ENCODE measurements around the gene ISM1.

Gene ISM1

DNA sequence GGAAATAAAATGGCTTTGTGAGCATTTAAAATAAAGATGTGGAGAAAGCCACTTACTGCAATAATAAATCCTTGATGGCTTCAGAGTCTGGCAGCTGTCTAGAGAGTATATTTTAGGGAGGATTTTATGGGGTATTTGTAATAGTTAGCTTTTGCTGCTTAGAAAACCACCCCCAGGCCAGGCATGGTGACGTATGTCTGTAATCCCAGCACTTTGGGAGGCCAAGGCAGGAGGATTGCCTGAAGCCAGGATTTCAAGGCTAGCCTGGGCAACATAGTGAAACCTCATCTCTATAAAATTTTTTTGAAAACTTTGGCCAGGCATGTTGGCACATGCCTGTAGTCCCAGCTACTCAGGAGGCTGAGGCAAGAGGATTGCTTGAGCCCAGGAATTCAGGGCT is 63.8 kb downstream of the ISM1 start:
- no peak for DNase-seq

DNA sequence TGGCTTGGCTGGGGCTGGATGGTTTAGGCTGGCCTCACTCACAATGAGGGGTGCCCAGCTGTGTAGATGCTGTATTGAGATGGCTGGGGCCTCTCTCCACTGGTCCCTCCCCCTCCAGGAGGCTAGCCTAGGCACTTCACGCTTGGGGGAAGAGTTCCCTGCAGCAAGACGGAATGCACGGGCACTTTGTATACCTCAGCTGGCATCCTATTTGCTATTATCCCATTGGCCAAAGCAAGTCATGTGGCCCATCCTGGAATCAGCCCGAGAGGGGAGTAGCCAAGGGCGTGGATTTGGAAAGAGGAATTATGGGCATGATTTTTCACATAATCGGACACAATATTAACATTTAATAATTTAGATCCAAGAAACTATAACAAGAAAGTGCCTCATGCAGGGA is 64.3 kb downstream of the ISM1 start:
- no peak for DNase-seq

DNA sequence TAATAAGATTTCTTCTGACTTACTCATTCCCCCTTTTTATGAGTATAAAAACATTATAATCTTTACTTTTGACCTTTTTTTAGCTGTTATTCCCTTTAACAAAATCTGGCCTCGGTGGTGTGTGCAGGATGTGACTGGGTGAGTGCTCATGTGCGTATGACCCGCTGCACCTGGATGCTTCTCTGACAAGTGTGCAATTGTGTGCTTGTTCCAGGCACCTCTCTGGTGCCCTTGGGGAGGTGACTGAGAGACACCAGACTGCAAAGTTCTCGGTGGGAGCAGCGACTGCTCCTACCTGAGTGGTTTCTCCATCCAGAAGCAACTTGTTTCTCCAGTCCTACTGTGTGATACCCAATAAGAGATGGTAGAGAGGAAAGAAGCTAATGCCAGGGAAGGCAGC is 65.0 kb downstream of the ISM1 start:
- no peak for DNase-seq

DNA sequence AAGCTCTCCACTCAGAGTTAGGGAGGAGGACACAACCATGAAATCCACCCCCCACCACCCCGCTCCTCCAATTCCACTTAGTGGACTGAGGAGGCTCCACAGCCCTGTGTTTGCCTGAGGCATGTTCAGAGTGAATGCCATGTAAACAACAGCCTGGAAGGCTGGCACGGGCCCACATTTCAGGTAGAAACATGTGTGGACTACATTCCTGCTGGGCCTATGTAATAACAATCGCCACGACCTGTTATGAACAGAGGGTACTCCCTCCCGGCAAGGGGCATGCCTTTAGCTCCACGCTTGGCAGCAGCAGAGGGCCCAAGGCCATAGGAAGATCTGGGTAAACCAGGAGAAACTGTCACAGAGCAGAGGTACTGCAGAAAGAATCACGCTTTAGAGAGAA is 65.5 kb downstream of the ISM1 start:
- no peak for DNase-seq

DNA sequence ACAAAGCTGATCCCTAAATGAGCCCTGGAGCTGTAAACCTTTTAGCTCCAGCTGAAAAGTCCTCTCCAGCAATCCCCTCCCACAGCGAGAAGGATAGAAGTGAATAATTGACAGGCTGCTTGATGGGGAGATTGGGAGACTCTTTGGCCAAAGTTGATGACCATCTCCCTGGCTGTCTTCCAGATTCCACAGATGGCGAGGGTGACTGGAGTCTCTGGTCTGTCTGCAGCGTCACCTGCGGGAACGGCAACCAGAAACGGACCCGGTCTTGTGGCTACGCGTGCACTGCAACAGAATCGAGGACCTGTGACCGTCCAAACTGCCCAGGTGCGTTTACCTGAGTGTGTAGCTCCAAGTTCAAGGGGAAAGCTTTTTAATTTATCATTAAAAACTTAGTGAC is 67.3 kb downstream of the ISM1 start:
- DNase-seq: no peak

DNA sequence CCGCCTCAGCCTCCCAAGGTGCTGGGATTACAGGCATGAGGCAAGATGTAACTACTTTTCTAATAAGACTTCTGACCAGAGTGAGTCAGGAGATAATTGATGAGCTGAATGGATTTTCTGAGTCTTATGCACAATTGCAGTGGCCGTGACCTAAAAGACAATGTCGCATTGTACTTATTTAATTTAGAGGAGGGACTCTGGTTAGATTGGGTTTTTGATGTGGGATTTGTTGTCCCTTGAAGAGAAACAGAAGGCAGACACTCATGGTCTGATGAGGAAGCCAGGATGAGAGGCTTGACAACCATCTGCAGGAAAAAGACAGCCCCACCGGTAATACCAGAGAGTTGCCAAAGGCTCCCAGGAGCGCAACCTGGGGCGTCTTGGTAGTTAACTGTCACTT is 68.0 kb downstream of the ISM1 start:
- no peak for DNase-seq

DNA sequence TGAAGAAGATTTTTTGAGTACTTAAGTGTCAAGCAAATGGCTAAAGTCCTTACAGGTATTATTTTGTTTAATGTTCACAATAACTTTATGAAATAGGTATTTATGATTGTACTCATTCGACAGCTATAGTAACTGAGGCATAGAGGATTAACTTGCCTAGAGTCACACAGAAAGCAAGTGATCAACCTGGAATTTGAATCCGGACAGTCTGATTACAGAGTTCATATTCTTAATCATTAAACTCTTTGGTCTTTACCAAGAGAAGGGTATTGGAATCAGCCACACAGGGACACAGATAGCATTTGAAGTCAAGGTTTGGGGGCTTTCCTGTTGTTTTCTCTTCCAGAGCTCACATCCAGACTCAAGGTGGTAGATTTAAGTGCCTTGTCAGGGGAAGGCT is 69.7 kb downstream of the ISM1 start:
- no peak for DNase-seq

DNA sequence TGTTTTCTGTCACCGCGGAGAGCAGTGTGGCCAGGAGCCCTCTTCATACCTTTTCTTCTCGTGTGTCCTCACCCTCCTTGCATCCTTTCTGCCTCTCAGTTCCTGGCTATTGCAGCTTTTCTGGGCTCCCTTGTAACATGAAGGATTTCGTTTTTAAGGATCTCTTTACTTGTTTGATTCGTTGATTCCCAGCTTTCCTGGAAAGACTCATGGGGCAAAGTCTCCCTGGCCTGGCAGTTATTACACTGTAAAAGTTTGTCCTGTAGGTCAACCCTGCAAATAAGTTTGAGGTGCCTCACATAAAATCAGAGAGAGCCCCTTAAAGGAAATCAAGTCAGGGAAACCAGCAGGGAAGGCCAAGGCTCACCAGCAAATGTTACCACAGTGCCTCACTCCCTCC is 70.1 kb downstream of the ISM1 start:
- DNase-seq: no peak

DNA sequence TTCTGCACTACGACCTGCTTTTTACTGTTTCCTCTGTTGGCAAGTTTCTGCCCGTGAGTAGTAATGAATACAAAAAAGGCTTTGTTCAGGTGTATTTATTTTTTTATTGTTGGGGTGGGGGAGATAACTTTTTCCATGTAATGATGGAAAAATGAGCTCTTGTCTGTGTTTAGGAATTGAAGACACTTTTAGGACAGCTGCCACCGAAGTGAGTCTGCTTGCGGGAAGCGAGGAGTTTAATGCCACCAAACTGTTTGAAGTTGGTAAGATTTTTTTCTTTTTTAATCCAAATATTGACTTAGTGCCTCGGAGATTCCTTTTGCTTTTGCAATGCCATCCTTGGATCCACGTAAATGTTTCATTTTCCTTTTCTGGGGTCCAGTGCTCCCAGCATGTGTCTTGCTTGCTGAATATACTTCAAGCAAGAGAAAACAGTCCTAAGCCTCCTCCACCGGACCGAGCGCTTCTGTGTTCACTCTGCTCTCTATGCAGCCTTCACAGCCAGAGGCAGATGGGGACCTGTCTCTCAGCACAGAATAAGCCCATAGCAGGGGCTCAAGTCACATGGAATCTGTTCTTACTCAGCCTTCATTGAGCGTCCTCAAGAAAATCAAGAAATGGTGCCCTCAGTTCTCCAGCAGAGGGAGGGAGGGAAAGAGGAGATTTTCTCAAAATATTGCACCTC is 71.3 kb downstream of the ISM1 start:
- DNase-seq: no peak

DNA sequence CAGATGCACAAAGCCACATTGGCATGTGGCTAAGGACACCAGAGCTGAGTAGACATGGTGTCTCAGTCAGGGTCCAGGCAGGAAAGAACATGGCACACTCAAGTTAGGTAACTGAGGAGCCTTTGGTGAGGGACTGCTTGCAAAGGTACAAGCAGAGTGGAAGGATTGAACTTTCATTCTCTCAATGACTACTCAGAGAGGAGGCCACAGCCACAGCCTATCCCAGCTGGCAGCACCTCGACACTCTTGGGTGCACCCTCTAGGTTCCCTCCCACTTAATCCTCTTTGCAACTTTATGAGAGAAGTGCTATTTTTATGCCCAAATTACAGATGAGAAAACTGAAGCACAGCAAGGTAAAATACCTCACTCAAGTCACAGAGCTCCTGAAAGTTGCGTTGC is 73.4 kb downstream of the ISM1 start:
- no peak for DNase-seq

DNA sequence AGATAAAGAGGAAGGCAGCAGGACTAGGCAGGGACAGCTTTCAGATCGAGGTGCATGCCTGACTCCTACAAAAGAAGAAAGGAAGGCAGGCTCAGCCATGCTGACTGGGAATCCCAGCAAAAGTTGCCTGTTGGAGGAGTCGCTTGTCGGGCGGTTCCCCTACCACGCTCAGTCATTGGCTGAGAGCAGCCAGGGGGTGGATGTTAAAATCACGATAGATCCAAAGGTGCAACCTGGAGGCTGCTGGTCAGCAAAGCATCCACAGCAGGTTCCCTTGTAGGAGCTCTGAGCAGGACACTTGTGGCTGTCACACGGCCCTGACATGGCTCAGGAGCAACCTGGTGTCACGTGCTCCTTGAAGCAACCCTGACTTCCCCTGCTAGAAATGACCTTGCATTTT is 74.6 kb downstream of the ISM1 start:
- no peak for DNase-seq

DNA sequence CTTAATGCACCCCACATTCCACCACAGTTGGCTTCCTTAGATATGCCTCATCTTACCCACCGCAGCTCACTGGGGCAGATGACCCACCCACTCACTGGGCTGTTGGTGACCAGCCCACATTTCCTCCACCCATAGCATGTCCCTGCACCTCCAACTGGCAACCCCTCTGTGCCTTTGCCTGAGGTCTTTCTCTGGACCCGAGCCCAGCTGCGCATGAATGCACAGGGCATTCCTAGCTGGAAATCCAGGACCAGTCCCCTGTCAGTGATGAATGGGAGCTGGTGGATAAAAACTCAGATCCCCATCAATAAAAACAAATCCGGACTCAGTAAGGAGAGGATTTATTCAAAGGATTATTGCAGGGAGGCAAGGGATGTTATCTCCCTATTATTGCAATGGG is 75.0 kb downstream of the ISM1 start:
- no peak for DNase-seq

DNA sequence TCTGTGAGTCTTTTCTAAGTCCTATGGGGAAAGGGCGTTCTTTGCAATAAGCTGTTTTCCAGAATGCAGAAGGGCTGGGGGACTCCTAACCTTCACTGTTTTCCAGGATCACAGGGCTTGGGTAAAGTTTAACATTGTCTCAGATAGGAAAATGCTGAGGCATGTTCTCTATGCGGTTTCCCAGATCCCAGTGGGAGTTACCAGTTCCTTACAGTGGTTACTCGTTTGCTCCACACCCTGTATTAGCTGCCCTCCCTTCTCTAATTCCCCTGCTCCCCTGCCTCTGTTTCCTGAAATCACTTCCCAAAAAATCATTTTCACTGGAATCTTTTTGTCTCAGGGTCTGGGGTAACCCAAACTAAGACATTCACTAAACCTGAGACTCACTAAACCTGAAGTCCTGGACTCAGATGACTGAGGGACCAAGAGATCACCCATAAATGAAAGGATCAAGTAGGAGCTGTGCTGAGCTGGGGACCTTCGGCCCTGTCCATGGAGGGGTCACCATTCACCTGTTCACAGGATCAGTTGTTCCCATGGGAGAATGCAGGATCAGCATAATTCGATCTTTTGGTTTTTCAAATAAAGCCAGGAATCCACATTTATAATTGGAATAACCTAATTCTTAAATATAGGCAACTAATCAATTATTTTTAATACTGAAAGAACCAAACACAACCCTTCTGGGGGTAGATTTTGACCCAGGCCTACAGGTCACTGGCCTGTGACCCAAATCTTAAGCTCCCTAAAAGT is 76.2 kb downstream of the ISM1 start:
- no peak for DNase-seq

DNA sequence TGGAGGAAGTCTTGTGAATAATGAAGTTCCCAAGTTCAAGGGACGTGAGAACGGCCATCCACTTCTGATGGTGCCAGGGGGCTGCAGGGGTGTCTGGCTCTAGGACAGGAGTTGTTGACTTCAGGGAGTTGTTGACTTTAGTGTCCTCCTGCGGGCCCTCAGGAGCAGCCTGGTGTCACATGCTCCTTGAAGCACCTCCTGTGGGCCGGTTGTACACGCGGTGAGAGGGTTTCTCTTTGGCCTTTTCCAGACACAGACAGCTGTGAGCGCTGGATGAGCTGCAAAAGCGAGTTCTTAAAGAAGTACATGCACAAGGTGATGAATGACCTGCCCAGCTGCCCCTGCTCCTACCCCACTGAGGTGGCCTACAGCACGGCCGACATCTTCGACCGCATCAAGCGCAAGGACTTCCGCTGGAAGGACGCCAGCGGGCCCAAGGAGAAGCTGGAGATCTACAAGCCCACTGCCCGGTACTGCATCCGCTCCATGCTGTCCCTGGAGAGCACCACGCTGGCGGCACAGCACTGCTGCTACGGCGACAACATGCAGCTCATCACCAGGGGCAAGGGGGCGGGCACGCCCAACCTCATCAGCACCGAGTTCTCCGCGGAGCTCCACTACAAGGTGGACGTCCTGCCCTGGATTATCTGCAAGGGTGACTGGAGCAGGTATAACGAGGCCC is 77.8 kb downstream of the ISM1 start:
- no peak for DNase-seq

DNA sequence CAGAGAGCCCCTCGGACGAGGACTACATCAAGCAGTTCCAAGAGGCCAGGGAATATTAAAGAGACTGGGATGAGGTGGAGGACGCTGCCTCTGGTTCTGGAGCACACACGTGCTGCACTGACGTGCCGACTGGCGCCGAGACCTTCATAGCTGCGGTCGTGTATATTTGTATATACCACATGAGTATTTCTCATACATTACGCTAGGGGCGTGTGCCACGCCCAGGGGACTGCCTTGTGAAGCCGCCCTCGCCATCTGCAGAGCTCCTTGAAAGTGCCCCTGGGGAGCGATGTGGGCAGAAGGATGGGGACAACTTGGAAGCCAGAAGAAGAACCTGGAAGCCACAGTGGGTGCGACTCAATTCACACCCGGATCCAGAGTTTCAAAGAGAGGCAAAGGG is 78.3 kb downstream of the ISM1 start:
- no peak for DNase-seq

DNA sequence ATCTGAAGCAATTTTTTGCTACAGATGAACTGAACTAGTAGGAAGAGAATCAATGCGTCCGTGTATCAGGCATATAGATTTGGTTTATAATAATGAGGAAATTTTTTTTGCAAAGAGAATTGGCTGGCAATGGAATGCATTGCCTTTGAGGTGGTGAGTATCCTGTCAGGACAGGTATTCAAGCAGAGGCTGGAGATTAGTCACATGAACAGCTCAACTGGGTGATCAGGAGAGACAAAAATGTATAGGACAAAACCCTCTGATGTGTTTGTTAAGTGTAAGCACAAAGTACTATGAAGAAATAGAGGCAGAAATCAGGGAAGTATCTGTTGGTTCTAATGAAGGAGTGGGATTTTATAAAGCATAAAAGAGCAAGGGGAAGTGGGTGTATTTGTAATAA is 80.5 kb downstream of the ISM1 start:
- DNase-seq: no peak

DNA sequence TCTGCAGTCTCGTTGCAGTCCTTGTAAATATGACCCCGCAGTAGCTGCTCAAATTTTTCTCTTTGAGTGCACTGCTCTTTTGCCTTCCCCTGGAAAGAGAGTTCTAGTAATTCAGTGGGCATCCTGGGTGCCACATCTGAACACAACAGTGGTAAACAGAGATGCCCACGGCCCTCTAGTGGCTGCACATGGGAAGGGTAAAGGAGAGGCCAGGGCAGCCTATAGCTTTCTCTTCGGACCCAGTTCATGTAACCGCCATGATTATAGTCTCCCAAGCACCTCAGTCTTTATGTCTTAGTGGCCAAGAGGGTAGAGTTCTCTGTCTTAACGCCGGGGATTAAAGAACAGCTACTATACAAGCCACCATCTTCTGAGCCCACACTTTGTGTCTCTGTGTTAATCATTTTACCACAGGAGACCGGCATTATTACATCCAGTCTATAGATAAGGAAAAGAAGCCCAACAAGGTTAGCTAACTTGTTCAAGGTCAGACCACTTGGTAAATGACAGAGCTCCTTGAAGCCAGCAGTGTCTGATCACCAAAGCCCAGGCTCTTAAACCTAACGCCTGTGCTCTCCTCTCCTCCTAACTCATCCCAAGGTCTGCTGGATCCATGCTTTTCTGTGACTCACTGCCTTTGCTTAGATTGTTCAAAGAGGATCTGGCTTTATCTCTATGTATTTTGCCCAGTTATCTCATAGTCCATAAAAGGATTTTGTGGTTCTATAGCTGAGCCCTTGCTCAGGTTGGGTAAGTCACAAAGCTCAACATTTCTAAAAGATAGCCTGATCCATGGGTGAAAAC is 81.8 kb downstream of the ISM1 start:
- DNase-seq: peak; percentile 31

DNA sequence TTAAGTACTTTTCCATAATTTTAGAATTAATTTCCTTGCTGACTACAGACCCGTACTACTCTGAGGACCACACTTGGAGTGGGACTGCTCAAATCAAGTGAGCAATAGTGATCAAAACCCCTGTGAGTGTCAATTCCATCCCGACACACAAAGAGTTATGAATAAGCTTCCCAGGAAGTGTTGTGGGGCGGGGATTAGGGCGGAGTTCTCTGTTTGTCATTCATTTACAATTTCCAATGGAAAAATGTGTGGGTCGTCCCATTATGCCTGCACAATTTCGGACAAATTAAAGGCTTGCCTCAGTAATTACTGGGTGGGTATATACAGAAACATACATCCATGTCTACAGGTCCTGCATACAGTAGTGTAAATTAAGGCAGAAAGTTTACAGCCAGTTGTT is 84.2 kb downstream of the ISM1 start:
- no peak for DNase-seq

DNA sequence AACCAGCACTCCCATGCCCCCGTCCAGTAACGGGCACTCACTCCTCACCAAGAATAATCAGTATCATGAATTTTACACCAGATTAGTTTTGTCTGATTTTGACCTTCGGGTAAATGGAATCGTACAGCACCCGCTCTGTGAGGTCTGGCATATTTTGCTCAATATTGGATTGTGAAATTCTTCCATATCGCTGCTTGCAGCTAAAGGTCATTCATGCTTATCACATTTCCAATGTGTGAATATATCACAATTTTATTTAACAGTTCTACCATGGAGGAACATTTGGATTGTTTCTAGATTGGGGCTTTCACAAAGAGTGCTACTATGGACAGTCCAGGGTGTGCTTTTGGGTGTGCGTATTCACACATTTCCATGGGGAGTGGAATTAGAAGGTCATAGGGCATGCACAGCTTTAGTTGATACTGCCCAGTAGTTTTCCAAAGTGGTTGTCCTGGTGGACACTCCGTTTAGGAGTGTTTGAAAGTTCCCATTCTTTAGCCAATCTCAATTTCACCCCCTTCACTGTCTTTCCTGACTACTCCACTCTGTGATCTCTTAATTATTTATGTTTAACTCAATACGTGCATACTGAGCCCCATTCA is 86.6 kb downstream of the ISM1 start:
- DNase-seq: no peak

DNA sequence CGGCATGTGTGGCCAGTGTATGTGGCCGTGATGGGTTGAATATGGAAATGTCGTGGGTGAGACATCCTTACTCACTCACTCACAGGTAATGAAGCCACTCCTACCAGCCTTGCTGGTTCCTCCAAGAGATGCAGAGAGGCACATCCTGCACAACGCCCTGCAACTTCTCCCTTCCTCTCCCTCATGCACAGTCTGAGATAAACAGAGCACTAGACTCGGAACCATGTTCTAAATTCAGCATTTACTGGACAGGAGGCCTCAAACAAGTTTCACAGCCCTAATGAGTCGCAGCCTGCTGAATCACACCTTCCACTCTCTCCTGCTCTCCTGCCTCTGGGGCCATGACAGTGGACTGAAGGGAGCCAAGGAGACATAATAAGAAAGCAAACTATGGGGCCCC is 91.2 kb downstream of the ISM1 start:
- no peak for DNase-seq

DNA sequence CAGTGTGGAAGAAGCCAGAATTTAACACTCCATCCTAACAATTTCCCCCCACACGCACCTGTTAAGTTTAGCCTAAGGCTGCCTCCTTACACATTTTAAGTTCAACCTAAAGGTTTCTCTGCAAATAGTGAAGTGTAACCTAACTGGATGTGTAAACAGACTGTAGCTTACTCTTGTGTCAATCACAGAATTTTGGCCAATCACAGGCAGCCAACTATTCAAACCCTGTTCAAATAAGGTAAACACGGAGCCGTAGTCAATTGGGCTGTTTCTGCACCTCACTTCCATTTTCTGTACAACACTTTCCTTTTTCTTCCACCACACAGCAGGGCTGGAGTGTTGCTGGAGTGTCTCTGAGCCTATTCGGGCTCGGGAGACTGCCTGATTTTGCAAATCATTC is 92.1 kb downstream of the ISM1 start:
- no peak for DNase-seq

DNA sequence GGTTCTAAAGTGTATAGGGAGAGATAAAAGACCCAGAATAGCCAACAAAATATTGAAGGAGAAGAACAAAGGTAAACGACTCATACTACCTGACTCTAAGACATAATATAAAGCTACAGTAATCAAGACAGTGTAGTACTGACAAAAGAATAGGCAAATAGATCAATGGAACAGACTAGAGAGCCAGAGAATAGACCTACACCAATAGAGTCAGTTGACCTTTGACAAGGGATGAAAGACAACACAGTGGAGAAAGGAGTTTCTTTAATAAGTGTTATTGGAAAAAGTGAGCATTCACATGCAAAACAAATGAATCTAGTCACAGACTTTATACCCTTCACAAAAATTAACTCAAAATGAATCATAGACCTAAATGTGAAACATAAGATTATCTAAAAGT is 96.4 kb downstream of the ISM1 start:
- DNase-seq: no peak

DNA sequence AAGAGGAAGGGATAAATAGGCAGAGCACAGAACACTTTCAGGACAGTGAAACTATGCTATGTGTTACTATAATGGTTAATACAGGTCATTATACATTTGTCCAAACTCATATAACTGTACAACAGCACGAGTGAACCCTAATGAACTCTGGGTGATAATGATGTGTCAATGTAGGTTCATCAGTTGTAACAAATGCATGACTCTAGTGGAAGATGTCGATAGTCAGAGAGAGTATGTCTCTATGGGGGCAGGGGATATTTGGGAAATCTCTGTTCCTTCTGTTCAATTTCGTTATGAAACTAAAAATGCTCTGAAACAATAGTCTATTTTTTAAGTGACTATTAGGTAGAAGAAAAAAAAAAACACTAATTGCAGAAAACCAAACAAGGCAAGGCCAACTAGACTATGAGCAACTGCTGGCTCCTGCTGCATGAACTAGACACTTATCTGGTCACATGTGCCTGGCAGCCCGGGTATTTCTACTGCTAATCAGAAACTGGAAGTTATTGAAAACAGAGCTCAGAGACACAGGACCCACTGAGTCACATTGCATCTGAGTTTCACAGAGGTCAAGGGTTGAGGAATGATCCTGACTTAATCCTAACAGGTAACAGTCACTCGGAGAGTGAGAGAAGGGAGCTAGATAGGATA is 97.9 kb downstream of the ISM1 start:
- no peak for DNase-seq

Data from activated naive CD4-positive, alpha-beta T cell treated with Interleukin-2 at 50 U/mL for 16 hours (primary cell).